Suprapubic skin (tissue), 3 donors: ENCODE measurements around the gene GNB1L.

Source experiments
- CTCF ChIP-seq, 2 donors: fragments of 200-600 bp in 1 of 2; fragments of 450-650 bp in 1 of 2; sonication (generic) in 1 of 2; IDR thresholded peaks; one replicate each; pipeline ENCODE4 v1.5.1; 2016 to 2019; ENCODE audit warnings: antibody characterized with exemption in 2 of 2, mild to moderate bottlenecking in 1 of 2, moderate library complexity in 1 of 2
- POLR2AphosphoS5 ChIP-seq, 3 donors: sonication (generic); formaldehyde crosslinking; IDR thresholded peaks; one replicate each; pipeline ENCODE4 v1.6.1; 2017; ENCODE audit warnings: antibody characterized with exemption in 3 of 3

GRCh38 chr22:19832476-19833108 is 22.1 kb downstream of the GNB1L start:
- TF ChIP-seq CTCF (IDR thresholded peaks at IDR 0.05) (no peak), POLR2AphosphoS5 (IDR thresholded peaks at IDR 0.05) (no peak)
